ENCODE data around the gene PLXNA4.

Gene PLXNA4

GRCh38 chr7:132414857-132415256 lies 161.4 kb downstream of the PLXNA4 start:
- peaks cover 15% of the 10 kb centered on the region for H3K27me3 Mint-ChIP-seq

GRCh38 chr7:132412435-132412834 lies 163.8 kb downstream of the PLXNA4 start:
- no peak for ATAC-seq
- Mint-ChIP-seq H3K27me3 (peaks cover 15% of the 10 kb centered on the region), H3K4me1 (no peaks in the 10 kb centered on the region), H3K4me3 (no peak overlapping the region), H3K9me3 (no peaks in the 10 kb centered on the region), H3K27ac (no peak overlapping the region), H3K36me3 (no peaks in the 10 kb centered on the region)

More at GRCh38 chr7:132414857-132415256, 161.4 kb downstream of the PLXNA4 start:
- no peaks in the 10 kb centered on the region for H3K4me1 Mint-ChIP-seq
- no peaks in the 10 kb centered on the region for H3K9me3 Mint-ChIP-seq
- no peaks in the 10 kb centered on the region for H3K36me3 Mint-ChIP-seq
- no peak for ATAC-seq
- no peak overlapping the region for H3K27ac Mint-ChIP-seq
- no peak overlapping the region for H3K4me3 Mint-ChIP-seq

GRCh38 chr7:132410861-132411541 lies 165.3 kb downstream of the PLXNA4 start:
- Mint-ChIP-seq H3K27me3 (peaks cover 15% of the 10 kb centered on the region), H3K4me1 (no peaks in the 10 kb centered on the region), H3K36me3 (no peaks in the 10 kb centered on the region), H3K4me3 (no peak overlapping the region), H3K9me3 (no peaks in the 10 kb centered on the region), H3K27ac (no peak overlapping the region)
- ATAC-seq: no peak

GRCh38 chr7:132410385-132410784 lies 165.9 kb downstream of the PLXNA4 start:
- Mint-ChIP-seq H3K27me3 (peaks cover 15% of the 10 kb centered on the region), H3K9me3 (no peaks in the 10 kb centered on the region), H3K36me3 (no peaks in the 10 kb centered on the region), H3K27ac (no peak overlapping the region), H3K4me3 (no peak overlapping the region), H3K4me1 (no peaks in the 10 kb centered on the region)
- ATAC-seq: no peak

- Mint-ChIP-seq H3K36me3 (no peaks in the 10 kb centered on the region), H3K4me1 (no peaks in the 10 kb centered on the region), H3K9me3 (no peaks in the 10 kb centered on the region), H3K4me3 (no peak overlapping the region), H3K27me3 (peaks cover 13% of the 10 kb centered on the region), H3K27ac (no peak overlapping the region)
- no peak for ATAC-seq
Observed at GRCh38 chr7:132407764-132408163, 168.5 kb downstream of the PLXNA4 start.

GRCh38 chr7:132406039-132406438 lies 170.2 kb downstream of the PLXNA4 start:
- ATAC-seq: no peak
- Mint-ChIP-seq H3K27ac (no peak overlapping the region), H3K4me1 (no peaks in the 10 kb centered on the region), H3K4me3 (no peak overlapping the region), H3K27me3 (no peaks in the 10 kb centered on the region), H3K9me3 (peaks cover 3% of the 10 kb centered on the region), H3K36me3 (no peaks in the 10 kb centered on the region)

- Mint-ChIP-seq H3K4me1 (no peaks in the 10 kb centered on the region), H3K27me3 (no peaks in the 10 kb centered on the region), H3K27ac (no peak overlapping the region), H3K4me3 (no peak overlapping the region), H3K9me3 (peaks cover 3% of the 10 kb centered on the region), H3K36me3 (no peaks in the 10 kb centered on the region)
- peak; percentile 35 for ATAC-seq
Observed at GRCh38 chr7:132404261-132404660, 172.0 kb downstream of the PLXNA4 start.

GRCh38 chr7:132403465-132404110 lies 172.7 kb downstream of the PLXNA4 start:
- Mint-ChIP-seq H3K27ac (no peak overlapping the region), H3K9me3 (peaks cover 3% of the 10 kb centered on the region), H3K4me3 (no peak overlapping the region), H3K27me3 (no peaks in the 10 kb centered on the region), H3K4me1 (no peaks in the 10 kb centered on the region), H3K36me3 (no peaks in the 10 kb centered on the region)
- no peak for ATAC-seq

- Mint-ChIP-seq H3K27me3 (no peaks in the 10 kb centered on the region), H3K4me3 (no peak overlapping the region), H3K9me3 (peaks cover 3% of the 10 kb centered on the region), H3K36me3 (no peaks in the 10 kb centered on the region), H3K27ac (no peak overlapping the region), H3K4me1 (no peaks in the 10 kb centered on the region)
- no peak for ATAC-seq
Observed at GRCh38 chr7:132402751-132403245, 173.5 kb downstream of the PLXNA4 start.

GRCh38 chr7:132402096-132402495 lies 174.2 kb downstream of the PLXNA4 start:
- no peak overlapping the region for H3K4me3 Mint-ChIP-seq
- no peaks in the 10 kb centered on the region for H3K36me3 Mint-ChIP-seq
- ATAC-seq: no peak
- peaks cover 3% of the 10 kb centered on the region for H3K9me3 Mint-ChIP-seq
- H3K27me3 Mint-ChIP-seq: no peaks in the 10 kb centered on the region
- H3K27ac Mint-ChIP-seq: no peak overlapping the region
- no peaks in the 10 kb centered on the region for H3K4me1 Mint-ChIP-seq

- Mint-ChIP-seq H3K27ac (no peak overlapping the region), H3K9me3 (peaks cover 3% of the 10 kb centered on the region), H3K36me3 (no peaks in the 10 kb centered on the region), H3K4me1 (no peaks in the 10 kb centered on the region), H3K27me3 (no peaks in the 10 kb centered on the region), H3K4me3 (no peak overlapping the region)
- ATAC-seq: no peak
Observed at GRCh38 chr7:132400561-132401142, 175.6 kb downstream of the PLXNA4 start.

GRCh38 chr7:132399367-132399766 lies 176.9 kb downstream of the PLXNA4 start:
- Mint-ChIP-seq H3K9me3 (peaks cover 3% of the 10 kb centered on the region), H3K36me3 (no peaks in the 10 kb centered on the region), H3K27ac (no peak overlapping the region), H3K4me3 (no peak overlapping the region), H3K27me3 (peaks cover 9% of the 10 kb centered on the region), H3K4me1 (no peaks in the 10 kb centered on the region)
- ATAC-seq: no peak

- no peak for ATAC-seq
- H3K4me3 Mint-ChIP-seq: no peak overlapping the region
- no peak overlapping the region for H3K27ac Mint-ChIP-seq
- peaks cover 9% of the 10 kb centered on the region for H3K27me3 Mint-ChIP-seq
- H3K9me3 Mint-ChIP-seq: peaks cover 3% of the 10 kb centered on the region
- no peaks in the 10 kb centered on the region for H3K36me3 Mint-ChIP-seq
- no peaks in the 10 kb centered on the region for H3K4me1 Mint-ChIP-seq
Observed at GRCh38 chr7:132398253-132398925, 177.9 kb downstream of the PLXNA4 start.

GRCh38 chr7:132397070-132397469 lies 179.2 kb downstream of the PLXNA4 start:
- no peak for ATAC-seq
- Mint-ChIP-seq H3K27me3 (peaks cover 9% of the 10 kb centered on the region), H3K4me1 (no peaks in the 10 kb centered on the region), H3K27ac (no peak overlapping the region), H3K36me3 (no peaks in the 10 kb centered on the region), H3K9me3 (peaks cover 3% of the 10 kb centered on the region), H3K4me3 (no peak overlapping the region)

- no peak overlapping the region for H3K27ac Mint-ChIP-seq
- no peaks in the 10 kb centered on the region for H3K9me3 Mint-ChIP-seq
- no peak overlapping the region for H3K4me3 Mint-ChIP-seq
- no peaks in the 10 kb centered on the region for H3K36me3 Mint-ChIP-seq
- peaks cover 9% of the 10 kb centered on the region for H3K27me3 Mint-ChIP-seq
- no peak for ATAC-seq
- H3K4me1 Mint-ChIP-seq: no peaks in the 10 kb centered on the region
Observed at GRCh38 chr7:132395361-132395760, 180.9 kb downstream of the PLXNA4 start.

Measured in stimulated activated memory B cell treated with anti-CD40 and anti-IgM and Interleukin-4, amounts not matched to agents 10 μg/mL and 1 μg/mL and 100 μg/mL, for 72 hours (primary cell).